H9 (cell line): ENCODE data around the gene ZFYVE28. TPM values are rescaled to one million over a fixed set of nuclear protein-coding genes. Genes with fewer than 3 reads are reported as not detected.
A peak's percentile ranks its signal among the peaks of the same experiment; 100 is the strongest.

Experiments
- DNase-seq: peaks from one replicate; pipeline ENCODE4 v3.0.0-alpha.2; 2017
- H2AFZ ChIP-seq: one replicate; pipeline ENCODE4 v1.6.1; 2013; ENCODE audit warnings: mild to moderate bottlenecking, low read length, control low read depth, moderate library complexity
- H2AK5ac ChIP-seq: 2 replicates; pipeline ENCODE4 v1.6.1; 2013; ENCODE audit warnings: low read length, control low read depth, mixed read lengths; ENCODE audit not compliant: insufficient read length
- H2BK120ac ChIP-seq: one replicate; pipeline ENCODE4 v1.6.1; 2013; ENCODE audit warnings: low read depth, mild to moderate bottlenecking, low read length, control low read depth, inconsistent platforms; ENCODE audit not compliant: poor library complexity, severe bottlenecking
- H2BK12ac ChIP-seq: 2 replicates; pipeline ENCODE4 v1.6.1; 2013; ENCODE audit warnings: low read length, control low read depth, mixed read lengths, low read depth; ENCODE audit not compliant: insufficient read length
- H2BK15ac ChIP-seq: 2 replicates; pipeline ENCODE4 v1.6.1; 2013; ENCODE audit warnings: low read depth, low read length, control low read depth
- H2BK20ac ChIP-seq: one replicate; pipeline ENCODE4 v1.6.1; 2013; ENCODE audit warnings: low read depth, mild to moderate bottlenecking, low read length, control low read depth, inconsistent platforms; ENCODE audit not compliant: poor library complexity, severe bottlenecking
- H2BK5ac ChIP-seq: 2 replicates; pipeline ENCODE4 v1.6.1; 2013; ENCODE audit warnings: low read length, control low read depth, mixed read lengths; ENCODE audit not compliant: insufficient read length
- H3K14ac ChIP-seq: 2 replicates; pipeline ENCODE4 v1.6.1; 2013; ENCODE audit warnings: low read length, control low read depth; ENCODE audit not compliant: insufficient read depth
- H3K18ac ChIP-seq: 2 replicates; pipeline ENCODE4 v1.6.1; 2013; ENCODE audit warnings: low read depth, mild to moderate bottlenecking, mixed read lengths, low read length, control low read depth; ENCODE audit not compliant: insufficient read length
- H3K23ac ChIP-seq: 2 replicates; pipeline ENCODE4 v1.6.1; 2013; ENCODE audit warnings: low read length, control low read depth, mixed read lengths, low read depth; ENCODE audit not compliant: insufficient read length
- H3K23me2 ChIP-seq: 2 replicates; pipeline ENCODE4 v1.6.1; 2013; ENCODE audit warnings: low read depth, mild to moderate bottlenecking, mixed read lengths, low read length, control low read depth; ENCODE audit not compliant: insufficient read length, poor library complexity, severe bottlenecking
- H3K27ac ChIP-seq: 2 replicates; pipeline ENCODE4 v1.5.1; 2013; ENCODE audit warnings: low read length, control low read depth, mixed read lengths, low read depth; ENCODE audit not compliant: insufficient read length
- H3K27me3 ChIP-seq: 2 replicates; pipeline ENCODE4 v1.6.1; 2013; ENCODE audit warnings: low read length, control low read depth, inconsistent platforms; ENCODE audit not compliant: insufficient read depth
- H3K4ac ChIP-seq: 2 replicates; pipeline ENCODE4 v1.6.1; 2013; ENCODE audit warnings: low read depth, mild to moderate bottlenecking, control low read depth, inconsistent platforms, low read length, moderate library complexity
- H3K4me1 ChIP-seq: 2 replicates; pipeline ENCODE4 v1.6.1; 2013; ENCODE audit warnings: low read length, control low read depth, inconsistent platforms; ENCODE audit not compliant: insufficient read depth
- H3K4me2 ChIP-seq: 2 replicates; pipeline ENCODE4 v1.6.1; 2013; ENCODE audit warnings: low read length, control low read depth, mixed read lengths; ENCODE audit not compliant: insufficient read length, insufficient read depth
- H3K56ac ChIP-seq: 2 replicates; pipeline ENCODE4 v1.6.1; 2013; ENCODE audit warnings: low read depth, mild to moderate bottlenecking, mixed read lengths, low read length, control low read depth; ENCODE audit not compliant: insufficient read length
- H3K79me1 ChIP-seq: 2 replicates; pipeline ENCODE4 v1.6.1; 2013; ENCODE audit warnings: low read depth, mild to moderate bottlenecking, moderate library complexity, low read length, control low read depth, inconsistent platforms; ENCODE audit not compliant: insufficient read depth, poor library complexity, severe bottlenecking
- H3K79me2 ChIP-seq: 2 replicates; pipeline ENCODE4 v1.6.1; 2013; ENCODE audit warnings: low read length, control low read depth, inconsistent platforms; ENCODE audit not compliant: insufficient read depth
- H3K9ac ChIP-seq: 2 replicates; pipeline ENCODE4 v1.6.1; 2013; ENCODE audit warnings: low read length, control low read depth, mixed read lengths; ENCODE audit not compliant: insufficient read length; ENCODE audit errors: extremely low read depth
- H3K9me3 ChIP-seq: one replicate; pipeline ENCODE4 v1.6.1; 2013; ENCODE audit warnings: low read depth, low read length, inconsistent platforms; ENCODE audit not compliant: control insufficient read depth
- H3T11ph ChIP-seq: one replicate; pipeline ENCODE4 v1.6.1; 2013; ENCODE audit warnings: mild to moderate bottlenecking, low read length, control low read depth, inconsistent platforms
- H4K20me1 ChIP-seq: one replicate; pipeline ENCODE4 v1.6.1; 2013; ENCODE audit not compliant: control insufficient read depth, insufficient read length, insufficient read depth
- H4K5ac ChIP-seq: 2 replicates; pipeline ENCODE4 v1.6.1; 2013; ENCODE audit warnings: low read depth, mild to moderate bottlenecking, mixed read lengths, low read length, control low read depth; ENCODE audit not compliant: insufficient read length
- H4K8ac ChIP-seq: replicated peaks from 2 replicates; pipeline ENCODE4 v1.6.1; 2013; ENCODE audit warnings: low read length, control low read depth, mixed read lengths, low read depth; ENCODE audit not compliant: insufficient read length
- H4K91ac ChIP-seq: 2 replicates; pipeline ENCODE4 v1.6.1; 2013; ENCODE audit warnings: low read depth, mild to moderate bottlenecking, moderate library complexity, mixed read lengths, low read length, control low read depth; ENCODE audit not compliant: insufficient read length
- H3K27ac Mint-ChIP-seq, 3 experiments: 2 replicates in 2 of 3; 3 replicates in 1 of 3; pipeline ENCODE4 v1.8.0; 2020 to 2021; ENCODE audit warnings: mixed read lengths in 3 of 3, mild to moderate bottlenecking in 1 of 3, moderate library complexity in 1 of 3
- H3K27me3 Mint-ChIP-seq: 2 replicates; pipeline ENCODE4 v1.8.0; 2021; ENCODE audit warnings: low read depth, mild to moderate bottlenecking, moderate library complexity, mixed read lengths
- H3K36me3 Mint-ChIP-seq, 3 experiments: 2 replicates in 2 of 3; 3 replicates in 1 of 3; pipeline ENCODE4 v1.8.0; 2020 to 2021; ENCODE audit warnings: low read depth in 3 of 3, mixed read lengths in 3 of 3; ENCODE audit not compliant: insufficient read depth in 1 of 3
- H3K4me1 Mint-ChIP-seq, 2 experiments: 2 replicates each; pipeline ENCODE4 v1.8.0; 2020; ENCODE audit warnings: mixed read lengths in 2 of 2
- H3K4me3 Mint-ChIP-seq, 2 experiments: 2 replicates in 1 of 2; 3 replicates in 1 of 2; pipeline ENCODE4 v1.8.0; 2020 to 2021; ENCODE audit warnings: mild to moderate bottlenecking in 2 of 2, mixed read lengths in 2 of 2, moderate library complexity in 1 of 2
- H3K9me3 Mint-ChIP-seq, 2 experiments: 2 replicates in 1 of 2; 3 replicates in 1 of 2; pipeline ENCODE4 v1.8.0; 2020; ENCODE audit warnings: mild to moderate bottlenecking in 2 of 2, mixed read lengths in 2 of 2, moderate library complexity in 1 of 2
- WGBS: extraction: QIAGEN DNeasy Blood & Tissue Kit; methylation state at CpG from one replicate; pipeline ENCODE4 v1.1.7; 2013; ENCODE audit warnings: missing lambda C conversion rate, low lambda C conversion rate, mixed read lengths; ENCODE audit not compliant: insufficient read length; ENCODE audit errors: extremely low coverage; 5-methylcytosine and 5-hydroxymethylcytosine counted together
- total RNA-seq: library from RNA; stranded (reverse); gene quantifications from 2 replicates; pipeline ENCODE4 v1.2.1, GENCODE V29; 2021
- TF ChIP-seq, protein P1 (sequence below): fragments of 200-600 bp; sonication (generic); conservative IDR thresholded peaks from 3 replicates; pipeline ENCODE4 v1.8.0; 2021; ENCODE audit warnings: antibody characterized with exemption, mild to moderate bottlenecking

ZFYVE28 gene
- total RNA-seq, 1 experiment from 2014 or later = 0.98 TPM

- H3K4me2 ChIP-seq = no peak overlapping the region
Observed at GRCh38 chr4:2292646-2293108, 125.8 kb downstream of the ZFYVE28 start.

More at GRCh38 chr4:2292646-2293108, 125.8 kb downstream of the ZFYVE28 start:
- Histone ChIP-seq H3K27me3 (no peaks in the 10 kb centered on the region), H3K23ac (no peak overlapping the region), H3K9ac (no peak overlapping the region), H4K20me1 (no peaks in the 10 kb centered on the region), H3K27ac (no peak overlapping the region), H3K18ac (no peak overlapping the region), H3K79me2 (no peaks in the 10 kb centered on the region), H3K79me1 (no peaks in the 10 kb centered on the region), H2BK15ac (no peak overlapping the region), H2BK12ac (no peak overlapping the region), H3K9me3 (no peaks in the 10 kb centered on the region), H2BK120ac (no peak overlapping the region), H2BK5ac (no peak overlapping the region), H2BK20ac (no peak overlapping the region), H3K14ac (no peak overlapping the region), H4K91ac (no peak overlapping the region), H3K4ac (no peak overlapping the region), H4K8ac (no peak overlapping the region), H4K5ac (no peak overlapping the region), H3T11ph (no peak overlapping the region), H2AK5ac (no peak overlapping the region), H3K4me1 (no peaks in the 10 kb centered on the region), H3K56ac (no peak overlapping the region), H3K23me2 (no peaks in the 10 kb centered on the region), H2AFZ (no peak overlapping the region)
- Mint-ChIP-seq H3K36me3 (no peaks in the 10 kb centered on the region; a peak in 1 of 7 replicates), H3K27me3 (no peaks in the 10 kb centered on the region; the same call in 1 of the 2 replicates), H3K27ac (peak overlapping the region in 1 of 3 experiments; percentile 60; a peak in 1 of 7 replicates), H3K4me1 (peaks cover 3 to 10% of the 10 kb centered on the region in 2 experiments; a peak in 3 of 4 replicates), H3K9me3 (peaks cover 6 to 8% of the 10 kb centered on the region in 2 experiments), H3K4me3 (no peak overlapping the region)
- no peak for DNase-seq
- no CpG with 5 or more reads among the region's 6 CpGs for WGBS
- TF ChIP-seq, protein P1, sequence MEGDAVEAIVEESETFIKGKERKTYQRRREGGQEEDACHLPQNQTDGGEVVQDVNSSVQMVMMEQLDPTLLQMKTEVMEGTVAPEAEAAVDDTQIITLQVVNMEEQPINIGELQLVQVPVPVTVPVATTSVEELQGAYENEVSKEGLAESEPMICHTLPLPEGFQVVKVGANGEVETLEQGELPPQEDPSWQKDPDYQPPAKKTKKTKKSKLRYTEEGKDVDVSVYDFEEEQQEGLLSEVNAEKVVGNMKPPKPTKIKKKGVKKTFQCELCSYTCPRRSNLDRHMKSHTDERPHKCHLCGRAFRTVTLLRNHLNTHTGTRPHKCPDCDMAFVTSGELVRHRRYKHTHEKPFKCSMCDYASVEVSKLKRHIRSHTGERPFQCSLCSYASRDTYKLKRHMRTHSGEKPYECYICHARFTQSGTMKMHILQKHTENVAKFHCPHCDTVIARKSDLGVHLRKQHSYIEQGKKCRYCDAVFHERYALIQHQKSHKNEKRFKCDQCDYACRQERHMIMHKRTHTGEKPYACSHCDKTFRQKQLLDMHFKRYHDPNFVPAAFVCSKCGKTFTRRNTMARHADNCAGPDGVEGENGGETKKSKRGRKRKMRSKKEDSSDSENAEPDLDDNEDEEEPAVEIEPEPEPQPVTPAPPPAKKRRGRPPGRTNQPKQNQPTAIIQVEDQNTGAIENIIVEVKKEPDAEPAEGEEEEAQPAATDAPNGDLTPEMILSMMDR = no peak
